Hepatocyte (in vitro differentiated cells): ENCODE results near the gene SLC23A2.

Source experiments
- EZH2 ChIP-seq: fragments of 200-600 bp; sonication (generic); IDR thresholded peaks from 2 replicates; pipeline ENCODE4 v1.6.1; 2016; ENCODE audit warnings: antibody characterized with exemption, mild to moderate bottlenecking, borderline replicate concordance
- TF ChIP-seq, protein P1 (sequence below): fragments of 200-600 bp; sonication (generic); IDR thresholded peaks from 2 replicates; pipeline ENCODE4 v1.5.1; 2016; ENCODE audit warnings: antibody characterized with exemption, mild to moderate bottlenecking; ENCODE audit not compliant: poor library complexity

DNA sequence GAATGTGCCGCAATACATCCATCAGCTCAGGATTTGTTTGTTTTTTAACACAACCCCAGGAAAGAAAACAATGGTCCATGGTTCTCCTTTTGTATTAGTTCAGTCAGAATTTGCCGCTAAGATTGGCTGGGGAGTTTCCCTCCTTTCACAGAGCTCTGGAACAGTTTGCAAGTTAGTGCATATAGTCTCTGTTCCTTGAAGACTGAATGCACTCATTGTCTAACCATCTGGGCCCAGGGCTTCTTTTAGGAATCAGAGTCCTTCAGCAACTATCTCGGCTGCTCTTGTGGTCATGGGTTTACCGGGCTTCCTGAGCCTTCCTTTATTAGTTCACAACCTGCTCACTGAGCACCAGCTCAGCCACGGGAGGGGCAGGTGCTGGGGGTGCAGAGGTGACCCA is 121.3 kb downstream of the SLC23A2 start:
- TF ChIP-seq, protein P1, sequence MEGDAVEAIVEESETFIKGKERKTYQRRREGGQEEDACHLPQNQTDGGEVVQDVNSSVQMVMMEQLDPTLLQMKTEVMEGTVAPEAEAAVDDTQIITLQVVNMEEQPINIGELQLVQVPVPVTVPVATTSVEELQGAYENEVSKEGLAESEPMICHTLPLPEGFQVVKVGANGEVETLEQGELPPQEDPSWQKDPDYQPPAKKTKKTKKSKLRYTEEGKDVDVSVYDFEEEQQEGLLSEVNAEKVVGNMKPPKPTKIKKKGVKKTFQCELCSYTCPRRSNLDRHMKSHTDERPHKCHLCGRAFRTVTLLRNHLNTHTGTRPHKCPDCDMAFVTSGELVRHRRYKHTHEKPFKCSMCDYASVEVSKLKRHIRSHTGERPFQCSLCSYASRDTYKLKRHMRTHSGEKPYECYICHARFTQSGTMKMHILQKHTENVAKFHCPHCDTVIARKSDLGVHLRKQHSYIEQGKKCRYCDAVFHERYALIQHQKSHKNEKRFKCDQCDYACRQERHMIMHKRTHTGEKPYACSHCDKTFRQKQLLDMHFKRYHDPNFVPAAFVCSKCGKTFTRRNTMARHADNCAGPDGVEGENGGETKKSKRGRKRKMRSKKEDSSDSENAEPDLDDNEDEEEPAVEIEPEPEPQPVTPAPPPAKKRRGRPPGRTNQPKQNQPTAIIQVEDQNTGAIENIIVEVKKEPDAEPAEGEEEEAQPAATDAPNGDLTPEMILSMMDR = no peak
- no peak for TF ChIP-seq EZH2
